KMS-11 (cell line): Measurements from ENCODE around the gene LDLR.

Experiments used
- H2AFZ ChIP-seq: fragments of 200-600 bp; sonication (generic); 2 replicates; pipeline ENCODE4 v1.6.1; 2016; ENCODE audit warnings: antibody characterized with exemption, mixed run types, low read depth
- H3K27ac ChIP-seq: fragments of 200-600 bp; sonication (generic); 2 replicates; pipeline ENCODE4 v1.6.1; 2016; ENCODE audit warnings: mild to moderate bottlenecking, mixed run types
- H3K27me3 ChIP-seq: fragments of 200-600 bp; sonication (generic); 2 replicates; pipeline ENCODE4 v1.6.1; 2017; ENCODE audit warnings: mild to moderate bottlenecking, low read depth, mixed run types, moderate library complexity; ENCODE audit not compliant: insufficient read depth
- H3K36me3 ChIP-seq: fragments of 200-600 bp; sonication (generic); 2 replicates; pipeline ENCODE4 v1.6.1; 2017; ENCODE audit warnings: mild to moderate bottlenecking, mixed run types; ENCODE audit not compliant: insufficient read depth
- H3K4me1 ChIP-seq: fragments of 200-600 bp; sonication (generic); 2 replicates; pipeline ENCODE4 v1.6.1; 2016; ENCODE audit warnings: mild to moderate bottlenecking, low read depth, mixed run types; ENCODE audit not compliant: poor library complexity, severe bottlenecking
- H3K4me2 ChIP-seq: fragments of 200-600 bp; sonication (generic); 2 replicates; pipeline ENCODE4 v1.7.0; 2016; ENCODE audit warnings: mild to moderate bottlenecking, mixed run types
- H3K4me3 ChIP-seq: fragments of 200-600 bp; sonication (generic); IDR thresholded peaks from 2 replicates; pipeline ENCODE4 v1.6.1; 2017; ENCODE audit warnings: low read depth, low read length, mixed read lengths; ENCODE audit not compliant: insufficient read depth
- H3K79me2 ChIP-seq: fragments of 200-600 bp; sonication (generic); 2 replicates; pipeline ENCODE4 v1.6.1; 2016; ENCODE audit warnings: low read depth, mixed run types; ENCODE audit not compliant: insufficient read depth
- H3K9ac ChIP-seq: fragments of 200-600 bp; sonication (generic); 2 replicates; pipeline ENCODE4 v1.6.1; 2016; ENCODE audit warnings: mild to moderate bottlenecking, mixed run types
- H4K20me1 ChIP-seq: fragments of 200-600 bp; sonication (generic); 2 replicates; pipeline ENCODE4 v1.6.1; 2016; ENCODE audit warnings: mild to moderate bottlenecking, mixed run types; ENCODE audit not compliant: insufficient read depth
- TF ChIP-seq, protein P1 (sequence below): fragments of 200-600 bp; sonication (generic); conservative IDR thresholded peaks from 2 replicates; pipeline ENCODE4 v1.6.1; 2017; ENCODE audit warnings: low read depth, mild to moderate bottlenecking, antibody characterized with exemption, low read length, moderate library complexity, mixed read lengths

The LDLR gene

DNA sequence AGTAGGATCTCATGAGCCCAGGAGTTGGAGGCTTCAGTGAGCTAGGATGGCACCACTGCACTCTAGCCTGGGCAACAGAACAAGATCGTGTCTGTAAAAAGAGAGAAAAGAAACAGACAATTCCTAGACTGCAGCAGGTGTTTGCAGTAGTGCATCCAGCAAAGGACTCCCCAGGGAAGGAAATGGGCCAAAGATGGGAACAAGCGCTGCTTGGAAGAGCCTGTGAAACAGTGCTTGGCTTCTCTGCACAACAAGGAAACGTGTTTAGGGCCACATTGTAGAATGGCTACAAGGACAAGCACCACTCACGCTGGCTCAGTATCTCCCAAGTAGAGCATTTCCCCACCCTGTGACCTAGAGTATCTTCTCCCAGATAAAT, 35.5 kb upstream of the LDLR start:
- no peak overlapping the region for H3K27ac ChIP-seq
- H3K9ac ChIP-seq, result no peak overlapping the region
- no peak overlapping the region for H2AFZ ChIP-seq
- no peak overlapping the region for H3K4me2 ChIP-seq
- H3K4me1 ChIP-seq, result peaks cover 24% of the 10 kb centered on the region
- no peak overlapping the region for H3K4me3 ChIP-seq
- H3K79me2 ChIP-seq, result no peaks in the 10 kb centered on the region
- H3K36me3 ChIP-seq, result no peaks in the 10 kb centered on the region
- no peaks in the 10 kb centered on the region for H3K27me3 ChIP-seq
- TF ChIP-seq, protein P1, sequence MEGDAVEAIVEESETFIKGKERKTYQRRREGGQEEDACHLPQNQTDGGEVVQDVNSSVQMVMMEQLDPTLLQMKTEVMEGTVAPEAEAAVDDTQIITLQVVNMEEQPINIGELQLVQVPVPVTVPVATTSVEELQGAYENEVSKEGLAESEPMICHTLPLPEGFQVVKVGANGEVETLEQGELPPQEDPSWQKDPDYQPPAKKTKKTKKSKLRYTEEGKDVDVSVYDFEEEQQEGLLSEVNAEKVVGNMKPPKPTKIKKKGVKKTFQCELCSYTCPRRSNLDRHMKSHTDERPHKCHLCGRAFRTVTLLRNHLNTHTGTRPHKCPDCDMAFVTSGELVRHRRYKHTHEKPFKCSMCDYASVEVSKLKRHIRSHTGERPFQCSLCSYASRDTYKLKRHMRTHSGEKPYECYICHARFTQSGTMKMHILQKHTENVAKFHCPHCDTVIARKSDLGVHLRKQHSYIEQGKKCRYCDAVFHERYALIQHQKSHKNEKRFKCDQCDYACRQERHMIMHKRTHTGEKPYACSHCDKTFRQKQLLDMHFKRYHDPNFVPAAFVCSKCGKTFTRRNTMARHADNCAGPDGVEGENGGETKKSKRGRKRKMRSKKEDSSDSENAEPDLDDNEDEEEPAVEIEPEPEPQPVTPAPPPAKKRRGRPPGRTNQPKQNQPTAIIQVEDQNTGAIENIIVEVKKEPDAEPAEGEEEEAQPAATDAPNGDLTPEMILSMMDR, result no peak
- no peaks in the 10 kb centered on the region for H4K20me1 ChIP-seq

DNA sequence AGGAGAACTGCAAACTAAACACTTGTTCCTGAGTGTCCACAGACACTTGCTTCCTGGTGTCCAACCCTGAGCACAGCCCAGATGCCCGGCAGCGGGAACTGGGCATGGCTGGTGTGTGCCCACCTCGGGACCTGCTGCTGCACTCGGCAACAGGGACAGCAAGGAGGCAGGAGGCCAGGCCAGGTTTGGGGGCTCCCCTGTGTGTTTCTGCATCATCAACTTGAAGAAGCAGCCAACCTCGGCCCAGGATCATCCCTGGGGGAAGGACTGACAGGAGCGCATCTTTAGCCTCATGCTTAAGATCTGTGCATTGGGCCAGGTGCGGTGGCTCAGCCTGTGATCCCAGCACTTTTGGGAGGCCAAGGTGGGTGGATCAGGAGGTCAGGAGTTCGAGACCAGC, 35.1 kb upstream of the LDLR start:
- no peaks in the 10 kb centered on the region for H4K20me1 ChIP-seq
- H3K4me3 ChIP-seq, result no peak overlapping the region
- TF ChIP-seq, protein P1, result no peak
- H3K4me1 ChIP-seq, result peaks cover 20% of the 10 kb centered on the region
- no peaks in the 10 kb centered on the region for H3K27me3 ChIP-seq
- no peaks in the 10 kb centered on the region for H3K36me3 ChIP-seq
- H3K4me2 ChIP-seq, result no peak overlapping the region
- H3K79me2 ChIP-seq, result no peaks in the 10 kb centered on the region
- no peak overlapping the region for H3K27ac ChIP-seq
- H2AFZ ChIP-seq, result no peak overlapping the region
- no peak overlapping the region for H3K9ac ChIP-seq

DNA sequence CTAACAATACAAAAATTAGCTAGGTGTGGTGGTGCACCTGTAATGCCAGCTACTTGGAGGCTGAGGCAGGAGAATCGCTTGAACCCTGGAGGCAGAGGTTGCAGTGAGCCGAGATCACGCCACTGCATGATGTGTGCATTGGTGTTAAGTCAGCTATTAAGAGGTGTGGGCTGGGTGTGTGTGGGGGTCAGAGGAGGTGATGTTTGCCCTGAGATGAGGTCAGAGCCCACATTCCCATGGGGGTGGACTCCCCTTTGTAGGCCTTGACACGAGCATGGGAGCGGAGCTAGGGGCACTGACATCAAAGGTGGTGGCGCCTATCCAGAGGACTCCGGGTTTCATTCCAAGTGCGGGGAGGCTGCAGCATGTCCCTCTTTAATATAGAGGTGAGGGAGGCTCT, 34.6 kb upstream of the LDLR start:
- H3K36me3 ChIP-seq, result no peaks in the 10 kb centered on the region
- TF ChIP-seq, protein P1, result no peak

DNA sequence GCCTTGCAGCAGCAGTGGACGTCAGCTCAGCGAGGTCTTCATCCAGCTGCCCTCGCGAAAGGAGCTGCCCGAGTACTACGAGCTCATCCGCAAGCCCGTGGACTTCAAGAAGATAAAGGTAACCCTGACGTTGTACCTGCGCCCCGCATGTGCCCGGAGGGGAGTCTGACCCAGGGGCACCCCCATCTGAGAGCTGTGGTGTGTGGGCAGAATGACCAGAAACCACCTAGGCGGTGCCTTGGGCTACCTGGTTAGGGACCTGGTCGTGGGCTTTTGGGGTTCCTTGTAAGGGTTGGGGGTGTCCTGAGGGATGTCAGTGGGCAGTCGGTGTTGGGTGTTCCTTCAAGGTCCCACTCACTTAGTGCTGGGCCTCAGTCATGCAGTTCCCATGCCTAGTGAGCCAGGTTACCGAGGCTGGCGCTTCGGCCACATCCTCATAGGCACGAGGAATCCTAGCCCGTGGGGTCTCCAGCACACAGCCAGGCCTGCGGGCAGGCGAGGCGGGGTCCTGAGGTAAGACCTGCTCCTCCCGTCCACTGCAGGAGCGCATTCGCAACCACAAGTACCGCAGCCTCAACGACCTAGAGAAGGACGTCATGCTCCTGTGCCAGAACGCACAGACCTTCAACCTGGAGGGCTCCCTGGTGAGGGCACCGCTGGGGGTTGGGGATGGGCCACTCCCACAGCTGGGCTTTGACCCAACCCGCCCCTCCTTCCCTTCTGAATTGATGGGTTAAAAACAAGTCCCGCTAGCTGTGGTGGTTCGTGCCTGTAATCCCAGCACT, 30.8 kb upstream of the LDLR start:
- H3K27ac ChIP-seq, result no peak overlapping the region
- no peak overlapping the region for H2AFZ ChIP-seq
- H3K4me1 ChIP-seq, result no peaks in the 10 kb centered on the region
- no peak overlapping the region for H3K4me3 ChIP-seq
- H3K79me2 ChIP-seq, result no peaks in the 10 kb centered on the region
- no peak overlapping the region for H3K4me2 ChIP-seq
- TF ChIP-seq, protein P1, result no peak
- no peak overlapping the region for H3K9ac ChIP-seq
- H4K20me1 ChIP-seq, result no peaks in the 10 kb centered on the region
- H3K27me3 ChIP-seq, result no peaks in the 10 kb centered on the region
- no peaks in the 10 kb centered on the region for H3K36me3 ChIP-seq

More for the DNA sequence above, 34.6 kb upstream of the LDLR start:
- no peak overlapping the region for H2AFZ ChIP-seq
- H3K27me3 ChIP-seq, result no peaks in the 10 kb centered on the region
- H3K9ac ChIP-seq, result no peak overlapping the region
- no peaks in the 10 kb centered on the region for H4K20me1 ChIP-seq
- H3K79me2 ChIP-seq, result no peaks in the 10 kb centered on the region
- H3K4me2 ChIP-seq, result no peak overlapping the region
- H3K4me1 ChIP-seq, result peaks cover 16% of the 10 kb centered on the region
- no peak overlapping the region for H3K4me3 ChIP-seq
- no peak overlapping the region for H3K27ac ChIP-seq
